B cell (primary cell): ENCODE data around the gene FAM114A1. TPM values are rescaled to one million over a fixed set of nuclear protein-coding genes. Genes with fewer than 3 reads are reported as not detected.

Experiments used
- ATAC-seq: fragments of 200-7000 bp; cut with Tn5 transposase; one replicate; pipeline ENCODE4 v1.10.0; 2021; ENCODE audit warnings: low read depth, mild to moderate bottlenecking, moderate number of reproducible peaks, moderate library complexity
- CTCF ChIA-PET: fragments of 350-600 bp; sonication (Branson Sonifier 250); formaldehyde crosslinking; loops from one replicate; lab custom pipeline; 2021; ENCODE audit warnings: antibody characterized with exemption, inconsistent platforms; lab: Charles Lee
- POLR2A ChIA-PET: fragments of 350-600 bp; sonication (Branson Sonifier 250); formaldehyde crosslinking; loops from one replicate; lab custom pipeline; 2021; ENCODE audit warnings: antibody characterized with exemption; lab: Charles Lee
- DNase-seq: peaks from one replicate; pipeline ENCODE4 v3.0.0; 2013
- H2AFZ ChIP-seq: 2 replicates; pipeline ENCODE4 v1.6.1; 2012; ENCODE audit warnings: mild to moderate bottlenecking, low read depth, low read length; ENCODE audit not compliant: insufficient read depth, poor library complexity, severe bottlenecking
- H3K27ac ChIP-seq, 2 donors: 1 replicate in 1 of 2; 2 replicates in 1 of 2; pipeline ENCODE4 v1.5.1; 2012 to 2013; ENCODE audit warnings: low read length in 2 of 2, mild to moderate bottlenecking in 2 of 2, moderate library complexity in 1 of 2
- H3K27me3 ChIP-seq, 4 experiments: fragments of 200-600 bp in 1 of 4; sonication (generic) in 1 of 4; replicated peaks in 1 of 4; 1 replicate in 2 of 4; 2 replicates in 2 of 4; pipeline versions ENCODE4 v1.6.1 to v1.7.0; 2013 to 2016; ENCODE audit warnings: low read length in 3 of 4, mild to moderate bottlenecking in 2 of 4, mixed read lengths in 1 of 4, moderate library complexity in 1 of 4; ENCODE audit not compliant: insufficient read depth in 4 of 4, control insufficient read depth in 3 of 4; ENCODE audit errors: control extremely low read depth in 1 of 4
- H3K36me3 ChIP-seq, 2 experiments: replicated peaks in 1 of 2; 1 replicate in 1 of 2; 2 replicates in 1 of 2; pipeline versions ENCODE4 v1.6.1 to v1.7.1; 2013; ENCODE audit warnings: low read length in 1 of 2; ENCODE audit not compliant: insufficient read depth in 2 of 2, control insufficient read depth in 1 of 2; ENCODE audit errors: control extremely low read depth in 1 of 2, extremely low read depth in 1 of 2
- H3K4me1 ChIP-seq, 2 donors: fragments of 200-600 bp in 1 of 2; sonication (generic) in 1 of 2; 1 replicate in 1 of 2; 2 replicates in 1 of 2; pipeline versions ENCODE4 v1.5.1 to v1.6.1; 2013 to 2017; ENCODE audit warnings: low read length in 2 of 2; ENCODE audit not compliant: control insufficient read depth in 2 of 2, insufficient read depth in 2 of 2
- H3K4me2 ChIP-seq: replicated peaks from 2 replicates; pipeline ENCODE3; 2012; ENCODE audit warnings: mild to moderate bottlenecking, low read depth, low read length; ENCODE audit not compliant: poor library complexity, severe bottlenecking
- H3K4me3 ChIP-seq, 5 experiments: fragments of 200-600 bp in 1 of 5; sonication (generic) in 1 of 5; 1 replicate in 3 of 5; 2 replicates in 2 of 5; pipeline versions ENCODE4 v1.5.1 to v1.7.0; 2011 to 2016; ENCODE audit warnings: low read length in 4 of 5, mild to moderate bottlenecking in 4 of 5, low read depth in 2 of 5, control low read depth in 1 of 5, moderate library complexity in 1 of 5; ENCODE audit not compliant: insufficient read depth in 1 of 5; ENCODE audit errors: control extremely low read depth in 1 of 5, extremely low read depth in 1 of 5
- H3K79me2 ChIP-seq: fragments of 200-600 bp; sonication (generic); one replicate; pipeline ENCODE4 v1.6.0; 2016; ENCODE audit warnings: low read length; ENCODE audit not compliant: control insufficient read depth, insufficient read depth
- H3K9ac ChIP-seq: fragments of 200-600 bp; sonication (generic); 2 replicates; pipeline ENCODE4 v1.6.1; 2017; ENCODE audit warnings: mild to moderate bottlenecking, low read length, moderate library complexity
- H3K9me3 ChIP-seq, 3 donors: one replicate each; pipeline versions ENCODE4 v1.6.1 to v1.7.1; 2013; ENCODE audit warnings: low read length in 2 of 3; ENCODE audit not compliant: control insufficient read depth in 2 of 3, insufficient read depth in 1 of 3; ENCODE audit errors: control extremely low read depth in 1 of 3
- H4K20me1 ChIP-seq: 2 replicates; pipeline ENCODE4 v1.6.0; 2012; ENCODE audit warnings: mild to moderate bottlenecking, low read length; ENCODE audit not compliant: insufficient read depth, control insufficient read depth, poor library complexity, severe bottlenecking
- H3K27ac Mint-ChIP-seq: one replicate; pipeline ENCODE4 v1.8.0; 2021; ENCODE audit warnings: mixed read lengths
- H3K27me3 Mint-ChIP-seq: one replicate; pipeline ENCODE4 v1.8.0; 2021; ENCODE audit warnings: mixed read lengths
- H3K4me1 Mint-ChIP-seq: one replicate; pipeline ENCODE4 v1.8.0; 2021; ENCODE audit warnings: mixed read lengths
- H3K4me3 Mint-ChIP-seq: one replicate; pipeline ENCODE4 v1.8.0; 2021; ENCODE audit warnings: mixed read lengths
- H3K9me3 Mint-ChIP-seq: one replicate; pipeline ENCODE4 v1.8.0; 2022; ENCODE audit warnings: mixed read lengths; ENCODE audit not compliant: insufficient read depth
- EZH2 ChIP-seq: IDR thresholded peaks from 2 replicates; pipeline ENCODE4 v1.6.1; 2012; ENCODE audit warnings: borderline replicate concordance, low read depth, mild to moderate bottlenecking, moderate library complexity, low read length; ENCODE audit not compliant: insufficient read depth, poor library complexity, severe bottlenecking
- WGBS: methylation state at CpG from one replicate; pipeline ENCODE4 v1.1.5; 2013; ENCODE audit warnings: missing lambda C conversion rate; ENCODE audit not compliant: insufficient coverage; 5-methylcytosine and 5-hydroxymethylcytosine counted together
- intact Hi-C: fragments of 100-400 bp; cut with micrococcal nuclease; formaldehyde crosslinking; loops from one replicate; pipeline ENCODE4 v1.10.0; 2022
- polyA plus RNA-seq: library from polyadenylated mRNA; depleted of rRNA; stranded (reverse); fragments of >200 nt; gene quantifications from 2 replicates; pipeline ENCODE4 v1.2.3, GENCODE V29; 2012
- total RNA-seq, 2 donors: library from RNA; stranded (reverse); fragments of 120-200 nt in 1 of 2; gene quantifications; 1 replicate in 1 of 2; 2 replicates in 1 of 2; pipeline versions ENCODE4 v1.2.3 to v1.2.4, GENCODE V29; 2013 to 2022
- TF ChIP-seq, protein P1 (sequence below): fragments of 200-600 bp; IDR thresholded peaks from one replicate; pipeline ENCODE4 v1.8.0; 2022; ENCODE audit warnings: antibody characterized with exemption, mild to moderate bottlenecking

FAM114A1 gene
- total and polyA plus RNA-seq, 2 donors (not counting 1 experiment from before 2014, with no cell fraction given), result 0.30 to 2.9 TPM

DNA sequence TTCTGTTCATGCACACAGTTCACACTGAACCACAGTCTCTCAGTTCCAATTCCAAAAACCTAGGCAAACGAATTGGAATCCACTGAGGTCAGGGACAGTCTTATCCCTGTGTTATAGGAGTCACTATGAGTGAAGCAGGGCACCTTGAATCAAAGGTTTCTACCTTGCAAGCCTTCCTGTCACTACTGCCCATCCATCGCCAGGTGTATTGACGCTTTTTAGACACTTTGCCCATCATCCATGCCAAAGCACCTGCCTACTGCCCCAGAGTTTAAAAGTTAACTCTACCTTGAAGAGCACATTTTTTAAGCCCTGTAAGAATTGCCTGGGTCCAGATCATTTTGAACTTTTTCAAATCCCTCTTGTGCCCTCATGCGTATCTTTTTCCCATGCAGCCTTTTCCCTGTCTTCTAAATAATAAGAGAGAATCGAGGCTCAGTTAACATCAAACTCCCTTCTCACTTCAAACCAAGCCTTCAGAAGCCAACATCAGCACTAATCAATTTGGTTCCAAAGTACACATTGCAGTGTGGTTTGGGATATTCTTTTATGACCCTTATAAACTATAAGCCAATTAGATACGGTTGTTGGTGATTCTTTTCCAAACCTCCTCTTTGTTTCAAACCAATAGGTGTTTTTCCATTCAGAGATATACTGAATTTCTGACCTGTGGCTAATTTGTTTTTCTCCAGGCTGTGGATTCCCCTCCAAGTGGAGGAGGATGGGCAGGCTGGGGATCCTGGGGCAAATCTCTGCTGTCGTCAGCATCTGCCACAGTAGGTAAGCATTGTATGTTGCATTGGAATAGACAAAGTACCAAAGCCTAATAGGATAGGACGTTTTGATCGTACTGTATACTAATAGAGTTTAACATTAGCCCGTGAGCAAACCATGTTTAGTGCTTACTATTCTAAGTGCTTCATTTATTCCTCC lies 23.7 kb downstream of the FAM114A1 start:
- no peak overlapping the region for H3K27ac ChIP-seq
- ATAC-seq, result no peak
- no peak overlapping the region for H3K4me2 ChIP-seq
- TF ChIP-seq, protein P1, sequence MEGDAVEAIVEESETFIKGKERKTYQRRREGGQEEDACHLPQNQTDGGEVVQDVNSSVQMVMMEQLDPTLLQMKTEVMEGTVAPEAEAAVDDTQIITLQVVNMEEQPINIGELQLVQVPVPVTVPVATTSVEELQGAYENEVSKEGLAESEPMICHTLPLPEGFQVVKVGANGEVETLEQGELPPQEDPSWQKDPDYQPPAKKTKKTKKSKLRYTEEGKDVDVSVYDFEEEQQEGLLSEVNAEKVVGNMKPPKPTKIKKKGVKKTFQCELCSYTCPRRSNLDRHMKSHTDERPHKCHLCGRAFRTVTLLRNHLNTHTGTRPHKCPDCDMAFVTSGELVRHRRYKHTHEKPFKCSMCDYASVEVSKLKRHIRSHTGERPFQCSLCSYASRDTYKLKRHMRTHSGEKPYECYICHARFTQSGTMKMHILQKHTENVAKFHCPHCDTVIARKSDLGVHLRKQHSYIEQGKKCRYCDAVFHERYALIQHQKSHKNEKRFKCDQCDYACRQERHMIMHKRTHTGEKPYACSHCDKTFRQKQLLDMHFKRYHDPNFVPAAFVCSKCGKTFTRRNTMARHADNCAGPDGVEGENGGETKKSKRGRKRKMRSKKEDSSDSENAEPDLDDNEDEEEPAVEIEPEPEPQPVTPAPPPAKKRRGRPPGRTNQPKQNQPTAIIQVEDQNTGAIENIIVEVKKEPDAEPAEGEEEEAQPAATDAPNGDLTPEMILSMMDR, result no peak
- no peak for TF ChIP-seq EZH2
- no peak overlapping the region for H3K4me3 Mint-ChIP-seq
- no peaks in the 10 kb centered on the region for H3K27me3 ChIP-seq
- no peaks in the 10 kb centered on the region for H3K9me3 Mint-ChIP-seq
- WGBS, result 97% methylated on average over 5 of the region's 10 CpGs
- intact Hi-C loops, result no loop called here
- no peak overlapping the region for H3K27ac Mint-ChIP-seq
- no peaks in the 10 kb centered on the region for H3K27me3 Mint-ChIP-seq
- H3K4me1 Mint-ChIP-seq, result peaks cover 4% of the 10 kb centered on the region
- no peaks in the 10 kb centered on the region for H3K4me1 ChIP-seq
- no peaks in the 10 kb centered on the region for H3K79me2 ChIP-seq
- no peak for DNase-seq
- H3K9ac ChIP-seq, result no peak overlapping the region
- H3K4me3 ChIP-seq, result no peak overlapping the region
- no peaks in the 10 kb centered on the region for H3K36me3 ChIP-seq
- H2AFZ ChIP-seq, result no peak overlapping the region
- no peaks in the 10 kb centered on the region for H4K20me1 ChIP-seq
- no peaks in the 10 kb centered on the region for H3K9me3 ChIP-seq
- ChIA-PET POLR2A (interaction anchor here (0.6 kb wide), 1 partner anchor 121 kb away, joined by 3 read pairs; no protein-coding TSS in a partner anchor), CTCF (interaction anchor here (0.7 to 4.1 kb wide), 6 partner anchors 11 to 242 kb away, joined by 3 to 20 read pairs (median 12); no protein-coding TSS in a partner anchor)
